HEK293T (cell line): ENCODE data around the gene FBLN2.

Source experiments
- BHLHE40 ChIP-seq: fragments of 450-650 bp; IDR thresholded peaks from 2 replicates; pipeline ENCODE4 v1.6.1; 2016; ENCODE audit warnings: mild to moderate bottlenecking, moderate library complexity, borderline replicate concordance
- FOXM1 ChIP-seq: fragments of 450-650 bp; IDR thresholded peaks from 2 replicates; pipeline ENCODE4 v1.6.1; 2017; ENCODE audit warnings: mild to moderate bottlenecking, borderline replicate concordance
- SP1 ChIP-seq: fragments of 450-650 bp; IDR thresholded peaks from 2 replicates; pipeline ENCODE4 v1.6.1; 2017
- TARDBP ChIP-seq: fragments of 450-650 bp; IDR thresholded peaks from 2 replicates; pipeline ENCODE4 v1.6.1; 2016

- TF ChIP-seq FOXM1 (no peak), BHLHE40 (no peak), SP1 (no peak), TARDBP (no peak)
These were observed 137.6 kb downstream of the FBLN2 start for GRCh38 chr3:13686367-13687160.
